GM18873 (cell line): ENCODE results near the gene INSYN2B.

Experiments
- ATAC-seq: cut with Tn5 transposase; IDR thresholded peaks from one replicate; pipeline ENCODE4 v1.9.1; 2021; ENCODE audit warnings: mild to moderate bottlenecking, moderate library complexity, moderate number of reproducible peaks; ENCODE audit not compliant: unreplicated experiment, low FRiP score

Gene INSYN2B

GRCh38 chr5:169901896-169902295 lies 78.4 kb downstream of the INSYN2B start:
- ATAC-seq, result no peak

DNA sequence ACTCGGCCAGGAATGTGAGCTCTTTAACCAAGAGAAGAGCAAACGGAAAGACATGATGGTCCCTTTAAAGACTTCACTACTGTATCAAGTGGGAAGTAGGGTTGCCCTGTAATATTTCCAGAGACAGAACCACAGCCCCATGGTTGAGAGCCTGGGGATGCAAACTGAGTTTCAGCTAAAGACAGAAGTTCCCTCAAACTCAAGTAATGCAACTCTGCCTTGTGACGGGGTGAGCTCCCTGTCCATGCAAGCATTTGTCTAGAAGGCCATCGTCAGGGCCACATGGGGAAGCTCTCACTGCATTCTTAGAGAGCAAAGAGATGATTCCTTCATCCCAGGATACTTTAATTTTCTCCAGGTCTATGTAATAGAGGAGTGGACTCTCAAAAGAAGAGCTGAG lies 82.8 kb downstream of the INSYN2B start:
- no peak for ATAC-seq

DNA sequence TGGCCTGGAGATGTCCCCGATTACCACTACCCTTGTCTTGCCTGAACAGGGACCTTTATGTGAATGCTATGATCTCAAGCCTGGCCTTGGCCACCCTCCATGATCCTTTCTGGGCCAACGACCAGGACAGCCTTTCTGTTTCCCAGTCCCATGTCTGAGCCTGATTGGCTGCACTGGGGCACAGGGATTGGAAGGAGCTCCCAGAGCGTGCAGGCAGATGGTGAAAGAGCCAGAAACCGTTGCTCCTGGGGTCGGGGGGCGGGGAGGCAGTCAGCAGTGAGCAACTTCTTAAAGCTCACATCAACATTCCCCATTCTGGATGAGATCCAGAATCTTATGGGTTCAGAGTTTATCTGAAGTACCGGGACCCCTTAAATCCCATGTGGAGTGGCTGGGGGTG lies 84.4 kb downstream of the INSYN2B start:
- ATAC-seq, result no peak

- no peak for ATAC-seq
Measured at GRCh38 chr5:169893571-169893970, 86.7 kb downstream of the INSYN2B start.

DNA sequence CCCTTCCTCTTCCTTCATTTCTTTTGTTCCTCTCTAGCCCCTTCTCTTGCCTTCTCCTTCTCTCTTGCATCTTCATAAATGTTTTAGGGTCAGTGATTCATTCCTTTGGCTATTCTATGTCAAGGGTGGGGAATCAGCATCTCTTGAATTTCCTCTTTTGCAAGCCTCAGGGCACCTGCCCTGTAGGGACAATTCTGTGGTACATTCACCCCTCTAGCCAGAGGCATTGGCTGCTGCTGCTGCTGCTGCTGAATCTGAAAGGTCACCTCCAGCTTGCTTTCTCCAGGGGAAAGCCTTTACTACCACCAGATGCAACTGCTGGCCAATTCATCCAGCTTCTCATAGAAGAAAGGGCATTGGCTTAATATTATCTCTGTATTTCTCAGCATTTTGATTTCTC lies 87.3 kb downstream of the INSYN2B start:
- no peak for ATAC-seq

DNA sequence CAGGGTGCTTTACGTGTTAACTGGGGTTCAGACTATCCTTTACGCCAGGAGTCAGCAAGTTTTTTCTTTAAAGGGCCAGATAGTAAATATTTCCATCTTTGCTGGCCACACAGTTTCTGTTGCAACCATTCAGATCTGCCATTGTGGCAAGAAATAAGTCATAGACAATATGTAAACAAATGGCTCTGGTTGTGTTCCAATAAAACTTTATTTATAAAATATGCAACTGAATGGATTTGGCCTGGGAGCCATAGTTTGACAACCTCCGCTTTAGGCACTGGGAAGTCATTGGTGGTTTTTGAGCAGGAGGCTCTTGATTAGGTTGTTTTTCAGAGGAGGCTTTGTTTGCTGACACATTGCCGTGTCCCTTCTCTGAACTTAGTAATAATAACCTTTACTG lies 90.7 kb downstream of the INSYN2B start:
- no peak for ATAC-seq

DNA sequence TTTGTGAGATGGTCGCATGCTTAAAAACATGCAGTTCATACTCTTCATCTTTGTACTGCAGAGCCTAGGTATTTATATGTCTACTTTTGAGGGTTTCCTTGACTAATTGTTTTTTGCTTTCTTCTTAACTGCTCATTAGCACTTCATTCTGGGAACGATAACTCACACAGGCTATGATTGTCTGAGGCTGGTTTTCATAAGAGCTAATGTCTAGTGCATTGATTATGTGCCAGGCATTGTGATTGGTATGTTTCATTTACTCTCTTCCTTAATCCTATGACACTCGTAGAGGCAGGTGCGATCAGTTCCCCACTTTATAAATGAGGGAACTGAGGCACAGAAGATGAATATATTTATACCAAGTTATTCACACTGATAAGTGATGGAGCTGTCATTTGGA lies 93.6 kb downstream of the INSYN2B start:
- no peak for ATAC-seq

DNA sequence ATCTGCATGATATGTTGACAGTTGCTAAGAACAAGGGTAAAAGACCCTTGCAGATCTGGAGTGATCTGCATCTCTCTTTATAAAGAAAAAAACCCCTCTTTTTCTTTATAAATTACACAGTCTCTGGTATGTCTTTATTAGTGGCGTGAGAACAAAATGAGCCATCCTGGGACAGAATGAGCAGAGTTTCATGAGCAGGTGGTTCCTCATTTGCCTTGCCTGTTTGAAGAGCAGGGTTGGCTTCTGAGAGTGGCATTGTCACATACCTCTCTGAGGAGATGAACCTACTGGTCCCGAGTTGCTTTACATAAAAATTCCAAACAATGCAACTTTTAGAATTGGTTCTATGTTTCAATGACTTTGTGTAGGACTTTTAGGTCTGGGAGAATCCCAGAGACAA lies 94.3 kb downstream of the INSYN2B start:
- ATAC-seq, result peak; percentile 57

- no peak for ATAC-seq
Measured at GRCh38 chr5:169881702-169882303, 98.5 kb downstream of the INSYN2B start.

DNA sequence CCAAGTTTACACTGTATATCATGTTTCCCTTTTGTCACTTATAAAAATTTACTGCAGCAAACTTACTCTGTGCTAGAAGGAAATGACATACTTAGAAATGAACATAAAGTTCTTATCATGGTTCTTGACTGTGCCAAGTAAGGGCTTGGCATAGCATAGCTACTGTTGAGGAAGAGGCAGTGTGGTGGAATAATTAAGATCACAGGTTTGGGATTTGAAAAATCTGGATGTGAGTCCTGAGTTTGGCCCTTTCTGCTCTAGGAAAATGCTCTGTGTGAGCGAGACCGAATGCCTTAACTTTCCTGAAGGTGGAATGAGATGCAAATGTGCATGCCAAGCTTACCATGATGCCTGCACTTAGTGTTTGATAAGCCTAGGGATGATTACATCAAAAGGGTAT lies 99.5 kb downstream of the INSYN2B start:
- no peak for ATAC-seq

- no peak for ATAC-seq
Measured at GRCh38 chr5:169880012-169880663, 100.2 kb downstream of the INSYN2B start.

GRCh38 chr5:169876386-169876785 lies 103.9 kb downstream of the INSYN2B start:
- no peak for ATAC-seq

DNA sequence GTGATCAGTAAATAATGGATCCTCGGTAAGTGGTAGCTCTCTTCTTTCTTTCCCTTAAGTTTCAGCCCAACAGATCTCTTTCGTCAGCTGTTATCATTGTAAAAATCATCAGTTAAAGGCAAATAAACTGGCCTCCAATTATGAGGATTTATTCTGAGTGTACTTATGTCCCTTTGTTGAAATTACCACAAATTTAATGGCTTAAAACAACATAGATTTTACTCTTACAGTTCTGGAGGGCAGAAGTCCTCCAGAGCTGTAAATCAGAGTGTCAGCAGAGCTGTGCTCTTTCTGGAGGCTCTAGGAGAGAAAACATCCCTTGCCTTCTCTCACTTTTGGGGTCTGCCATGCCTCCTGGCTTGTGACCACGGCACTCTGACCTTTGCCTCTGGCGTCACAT lies 104.6 kb downstream of the INSYN2B start:
- no peak for ATAC-seq

DNA sequence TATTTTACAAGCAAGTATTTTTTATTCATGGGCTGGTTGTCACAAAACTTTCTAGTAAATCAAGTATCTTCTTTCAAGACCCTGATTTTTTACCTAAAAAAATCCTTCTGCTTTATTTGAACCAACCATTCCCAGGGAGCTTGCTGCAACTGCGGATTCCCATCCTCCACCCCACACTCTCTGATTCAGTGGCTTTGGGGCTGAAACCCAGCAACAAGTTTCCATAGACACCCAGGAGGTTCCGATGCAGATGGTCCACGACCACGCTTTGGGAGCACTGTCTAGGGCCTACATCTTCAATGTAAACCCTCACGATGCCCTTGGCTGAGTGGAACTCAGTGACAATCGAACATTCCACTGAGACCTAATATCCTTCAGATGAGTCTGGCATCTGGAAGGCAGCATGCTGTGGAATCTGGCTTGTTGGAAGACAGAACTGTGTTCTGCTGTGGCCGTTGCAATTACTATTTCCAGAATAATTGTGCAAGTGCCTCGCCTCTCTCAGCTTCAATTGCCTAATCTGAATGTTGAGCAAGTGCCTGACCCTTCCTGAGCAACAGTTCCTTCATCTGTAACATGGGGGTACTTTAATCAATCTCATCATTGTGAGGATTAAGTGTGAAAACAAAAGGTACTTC lies 105.1 kb downstream of the INSYN2B start:
- no peak for ATAC-seq

DNA sequence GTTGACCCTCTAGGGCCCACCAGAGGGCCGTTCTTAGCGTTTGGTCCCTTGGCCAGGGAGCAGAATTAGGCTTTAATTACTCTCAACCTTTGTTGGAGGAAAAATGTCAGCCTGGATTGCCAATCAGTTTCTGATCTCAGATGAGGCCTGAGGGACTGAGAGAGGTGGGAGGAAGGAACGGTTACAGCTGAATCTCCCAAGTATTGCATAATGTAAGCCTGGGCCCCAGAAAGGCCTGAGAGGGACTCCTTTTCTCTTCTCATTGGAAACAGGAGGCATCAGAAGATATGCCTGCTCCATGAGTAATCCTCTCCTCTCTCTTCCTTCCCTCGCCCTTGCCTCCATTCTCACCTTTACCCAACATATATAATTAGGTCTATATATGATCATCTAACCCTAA lies 105.7 kb downstream of the INSYN2B start:
- ATAC-seq, result no peak

DNA sequence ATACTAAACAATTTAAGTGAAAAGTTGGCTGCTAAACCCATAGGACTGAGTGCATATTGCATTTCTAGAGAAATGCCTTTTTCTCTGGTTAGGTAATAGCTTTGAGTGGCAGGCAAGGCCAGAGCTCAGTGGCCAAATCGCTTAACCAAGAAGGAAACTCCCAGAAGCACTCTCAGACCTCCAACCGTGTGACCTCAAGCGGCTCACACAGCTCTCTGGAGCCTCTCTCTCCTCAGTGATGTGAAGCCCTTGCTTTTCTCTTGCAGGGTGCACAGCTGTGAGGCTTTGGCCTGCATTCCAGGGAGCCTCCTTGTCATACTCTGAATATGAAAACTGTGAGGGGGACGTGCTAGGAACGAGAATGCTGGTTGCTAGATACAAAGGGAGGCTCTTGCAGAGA lies 106.7 kb downstream of the INSYN2B start:
- ATAC-seq, result no peak

- ATAC-seq, result no peak
Measured at GRCh38 chr5:169871826-169872490, 108.3 kb downstream of the INSYN2B start.

DNA sequence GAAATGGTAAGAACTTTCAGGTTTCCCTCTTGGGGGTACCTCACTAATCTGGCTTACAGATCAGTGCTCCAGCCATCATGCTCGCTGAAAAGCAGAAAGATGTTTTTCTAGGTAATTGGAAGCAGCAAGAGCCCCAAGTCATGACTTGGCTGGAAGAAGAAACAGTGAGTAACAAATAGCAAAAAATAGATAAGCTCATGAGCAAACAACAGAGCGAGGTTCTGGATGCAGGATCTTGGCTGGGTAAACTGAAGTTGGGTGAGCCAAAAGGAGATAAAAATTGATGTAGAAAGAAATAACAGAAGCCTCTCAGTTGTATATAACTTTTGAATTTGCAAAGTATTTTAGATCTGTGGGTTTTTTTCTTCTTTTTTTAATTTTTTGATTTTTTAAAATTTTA lies 110.1 kb downstream of the INSYN2B start:
- ATAC-seq, result no peak

GRCh38 chr5:169869066-169869465 lies 111.2 kb downstream of the INSYN2B start:
- ATAC-seq, result no peak

GRCh38 chr5:169867347-169867746 lies 112.9 kb downstream of the INSYN2B start:
- ATAC-seq, result no peak

DNA sequence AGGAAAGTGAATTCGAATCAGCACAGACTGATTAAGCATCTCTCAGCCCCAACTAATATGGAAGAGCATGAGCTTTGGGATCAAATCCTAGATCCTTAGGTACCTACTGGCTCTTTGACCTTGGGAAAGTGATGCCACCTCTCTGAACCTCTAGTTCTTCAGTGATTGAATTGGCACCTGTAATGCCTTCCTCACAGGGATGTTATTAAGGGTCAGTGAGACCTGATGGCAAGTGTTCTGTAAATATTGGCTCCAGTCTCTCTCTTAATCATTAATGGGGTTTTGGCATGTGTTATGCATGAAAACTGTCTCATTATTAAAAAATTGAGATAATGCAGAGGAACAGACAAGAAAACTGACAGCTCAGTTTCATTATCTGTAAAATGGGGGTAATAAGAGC lies 115.8 kb downstream of the INSYN2B start:
- no peak for ATAC-seq

DNA sequence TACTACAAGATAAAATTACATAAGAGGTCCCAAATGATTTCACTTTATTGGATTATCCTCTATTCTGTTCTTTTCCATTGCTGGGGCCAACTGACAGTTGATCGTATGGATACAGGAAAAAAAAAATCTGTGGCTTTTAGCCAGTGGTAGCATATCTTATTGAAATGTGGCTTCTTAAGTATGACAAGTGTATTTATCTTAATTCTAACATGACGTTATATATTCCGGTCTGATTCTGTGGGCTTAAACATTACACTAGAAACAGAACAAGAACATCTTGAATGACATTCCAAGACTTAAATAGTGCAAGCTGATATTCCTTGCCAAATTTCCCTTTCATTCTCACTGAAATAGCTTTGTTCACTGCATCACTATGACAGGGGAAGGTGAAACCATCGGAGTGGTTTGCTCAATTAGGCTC lies 117.9 kb downstream of the INSYN2B start:
- ATAC-seq, result no peak
